GM19455 (cell line): Measurements from ENCODE around the gene PRKCE.

Source experiments
- ATAC-seq: cut with Tn5 transposase; IDR thresholded peaks from one replicate; pipeline ENCODE4 v1.9.1; 2021; ENCODE audit not compliant: unreplicated experiment

The PRKCE gene

DNA sequence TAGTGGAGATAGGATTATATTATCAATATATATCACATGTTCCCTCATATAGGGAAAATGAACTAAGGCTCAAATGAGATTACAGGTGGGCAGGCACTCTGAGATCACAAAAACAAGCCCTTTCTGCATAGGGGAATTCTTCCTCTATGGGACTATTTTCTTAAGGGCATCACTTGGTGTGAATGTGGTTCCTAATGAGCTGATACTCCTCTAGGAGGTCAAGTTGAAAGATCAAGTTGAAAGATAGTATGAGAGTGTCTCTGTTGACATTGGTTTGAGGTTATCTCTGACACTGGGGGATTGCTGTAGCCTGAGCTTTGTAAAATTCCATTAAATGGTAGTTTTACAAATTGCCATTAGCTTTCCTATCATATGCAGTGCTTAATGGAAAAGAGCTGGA is 270.4 kb downstream of the PRKCE start:
- ATAC-seq: no peak

DNA sequence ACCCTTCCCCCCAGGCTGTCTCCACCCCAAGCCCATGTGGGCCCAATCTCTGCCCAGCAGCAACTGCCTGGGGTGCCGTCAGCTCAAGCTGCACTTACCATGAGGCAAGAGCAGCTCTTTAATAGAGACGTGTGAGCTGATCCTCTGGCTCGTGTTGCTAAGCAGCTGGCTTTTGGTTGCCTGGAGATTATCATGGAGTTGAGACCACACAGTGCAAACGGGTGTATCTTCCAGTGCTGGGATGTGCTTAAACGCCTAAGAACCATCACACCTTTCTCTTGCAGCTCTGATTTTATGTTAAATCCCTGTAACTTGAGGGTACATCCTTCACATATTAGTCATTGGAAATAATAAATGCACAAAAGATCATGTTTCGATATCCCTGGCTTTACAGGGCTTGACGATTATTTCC is 271.1 kb downstream of the PRKCE start:
- no peak for ATAC-seq

DNA sequence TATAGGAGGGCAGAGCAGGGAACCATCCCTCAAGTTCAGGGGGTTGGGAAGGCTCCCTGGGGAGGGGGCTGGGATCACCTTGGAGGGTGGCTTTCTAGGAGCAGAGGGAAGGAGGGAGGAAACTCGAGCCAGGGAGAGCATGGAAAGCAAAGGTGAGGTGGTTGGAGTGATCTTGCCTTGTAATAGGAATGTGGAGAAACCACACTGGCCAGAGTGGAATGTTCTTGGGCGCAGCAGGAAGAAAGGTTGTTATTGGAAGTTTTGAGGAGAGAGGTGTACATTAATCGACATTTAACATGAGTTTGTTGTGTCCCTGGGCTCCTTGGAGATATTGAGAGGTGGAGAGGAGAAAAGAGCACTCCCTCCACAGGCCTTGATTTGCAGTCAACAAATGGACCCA is 272.2 kb downstream of the PRKCE start:
- ATAC-seq: no peak

- ATAC-seq: no peak
Measured at GRCh38 chr2:45925026-45925425, 273.6 kb downstream of the PRKCE start.

GRCh38 chr2:45925636-45926366 is 274.3 kb downstream of the PRKCE start:
- ATAC-seq: no peak

GRCh38 chr2:45928946-45929345 is 277.5 kb downstream of the PRKCE start:
- ATAC-seq: no peak

DNA sequence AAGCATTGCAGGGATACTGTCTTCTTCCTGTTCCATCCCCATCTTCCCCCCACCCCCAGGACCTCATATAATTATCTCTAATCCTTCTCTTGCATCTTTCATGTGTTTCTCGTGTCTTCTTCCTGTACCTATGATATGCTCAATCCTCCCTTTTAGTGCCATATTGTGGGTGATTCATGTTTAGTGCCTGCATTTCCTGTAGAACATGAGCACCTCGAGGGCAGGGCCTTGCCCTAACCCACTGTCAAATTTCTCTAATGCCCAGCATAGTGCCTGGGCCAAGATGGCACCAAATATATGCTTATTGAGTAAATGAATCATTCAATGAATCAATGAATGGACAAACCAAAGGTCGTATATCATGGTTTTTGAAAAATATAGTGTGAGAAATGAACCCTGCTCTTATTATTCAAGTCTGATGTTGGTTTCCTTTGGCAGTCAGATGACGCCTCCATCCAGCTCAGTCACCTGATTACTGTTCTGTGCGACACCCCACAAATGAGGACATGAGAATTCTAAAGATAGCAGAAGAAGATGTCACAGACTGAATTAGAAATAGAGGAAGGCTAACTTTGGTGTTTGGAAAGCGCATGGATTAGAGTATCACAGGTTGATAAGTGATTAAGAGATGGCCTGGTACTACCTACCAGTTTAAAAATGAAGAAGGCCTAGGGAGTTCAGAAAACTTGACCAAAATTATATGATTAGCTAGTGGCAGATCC is 278.4 kb downstream of the PRKCE start:
- no peak for ATAC-seq

DNA sequence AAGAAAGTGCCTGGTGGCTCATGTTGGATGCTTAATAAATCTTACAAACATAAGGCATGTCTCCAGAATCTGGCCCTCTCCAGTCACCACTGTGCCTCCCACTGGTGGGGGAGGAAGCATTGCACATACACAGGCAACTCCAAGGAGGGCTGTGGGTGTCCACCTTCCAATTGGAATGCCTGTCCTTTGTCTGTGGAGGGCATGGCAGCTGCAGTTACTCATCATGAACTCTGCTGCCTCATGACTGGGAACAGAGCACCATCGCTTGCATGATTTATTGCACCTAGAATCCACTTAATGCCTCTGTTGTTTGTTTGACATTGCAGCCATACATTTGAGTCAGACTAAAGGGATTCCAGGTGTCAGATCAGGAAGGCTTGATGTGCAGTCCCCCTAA is 278.9 kb downstream of the PRKCE start:
- ATAC-seq: no peak

- no peak for ATAC-seq
Measured at GRCh38 chr2:45932278-45932975, 281.0 kb downstream of the PRKCE start.

GRCh38 chr2:45935791-45936622 is 284.5 kb downstream of the PRKCE start:
- ATAC-seq: no peak

GRCh38 chr2:45936623-45936979 is 285.1 kb downstream of the PRKCE start:
- no peak for ATAC-seq

DNA sequence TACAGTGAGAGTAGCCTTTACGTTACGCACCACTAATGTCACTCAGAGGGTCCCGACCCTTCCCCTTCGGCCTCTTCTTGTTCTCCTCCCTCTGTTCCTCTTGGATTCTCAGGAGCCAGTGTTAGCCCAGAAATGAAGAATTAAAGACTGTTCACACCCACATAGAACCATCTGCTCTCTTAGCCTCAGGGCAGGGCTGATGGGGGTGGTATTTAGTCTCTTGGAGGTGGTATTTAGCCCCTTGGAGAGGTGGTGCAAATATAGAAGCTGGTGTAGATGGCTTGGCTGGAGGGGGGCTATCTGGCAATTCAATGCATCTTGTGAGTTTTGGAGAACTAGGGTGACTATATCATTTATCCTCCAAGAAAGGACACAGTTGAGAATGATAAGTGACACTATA is 286.5 kb downstream of the PRKCE start:
- no peak for ATAC-seq

DNA sequence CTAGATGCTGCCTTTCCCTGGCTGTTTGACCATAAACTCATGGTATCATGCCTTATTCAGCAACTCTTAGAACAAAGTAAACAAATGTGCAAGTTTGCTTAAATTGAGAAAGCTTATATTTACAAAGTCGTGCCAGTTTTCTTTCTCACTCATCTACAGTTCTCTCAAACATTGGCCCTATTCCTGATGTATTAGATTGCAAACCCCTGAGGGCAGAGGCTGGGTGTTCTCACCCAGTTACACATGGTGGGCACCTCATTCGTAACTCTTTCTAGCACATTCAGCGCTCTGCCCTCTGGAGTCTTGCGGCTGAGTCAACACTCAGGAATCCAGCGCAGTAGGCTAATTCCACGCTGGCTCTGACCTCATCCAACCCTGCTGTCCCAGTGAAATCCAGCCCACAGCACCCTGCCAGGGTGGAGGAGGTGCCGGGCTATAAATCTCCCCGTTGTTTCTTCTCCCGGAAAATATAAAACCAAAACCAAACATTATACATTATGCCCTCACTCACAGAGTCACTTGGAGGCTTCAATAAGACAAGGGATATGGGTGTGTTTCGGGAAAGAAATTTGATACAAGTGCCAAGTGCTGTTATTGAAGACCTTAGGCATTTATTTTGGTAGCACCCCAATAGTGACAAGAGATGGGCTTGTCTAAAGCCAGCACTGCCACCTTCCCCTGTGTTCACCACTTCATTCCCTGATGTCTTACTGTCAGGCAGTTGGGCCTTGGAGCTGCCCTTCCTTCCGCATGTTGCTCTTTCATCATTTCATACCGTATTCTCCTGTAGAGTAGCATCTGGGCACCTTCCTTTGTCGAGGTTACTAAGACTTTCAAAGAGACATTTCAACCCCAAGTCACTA is 287.4 kb downstream of the PRKCE start:
- no peak for ATAC-seq

GRCh38 chr2:45941531-45942236 is 290.2 kb downstream of the PRKCE start:
- no peak for ATAC-seq

DNA sequence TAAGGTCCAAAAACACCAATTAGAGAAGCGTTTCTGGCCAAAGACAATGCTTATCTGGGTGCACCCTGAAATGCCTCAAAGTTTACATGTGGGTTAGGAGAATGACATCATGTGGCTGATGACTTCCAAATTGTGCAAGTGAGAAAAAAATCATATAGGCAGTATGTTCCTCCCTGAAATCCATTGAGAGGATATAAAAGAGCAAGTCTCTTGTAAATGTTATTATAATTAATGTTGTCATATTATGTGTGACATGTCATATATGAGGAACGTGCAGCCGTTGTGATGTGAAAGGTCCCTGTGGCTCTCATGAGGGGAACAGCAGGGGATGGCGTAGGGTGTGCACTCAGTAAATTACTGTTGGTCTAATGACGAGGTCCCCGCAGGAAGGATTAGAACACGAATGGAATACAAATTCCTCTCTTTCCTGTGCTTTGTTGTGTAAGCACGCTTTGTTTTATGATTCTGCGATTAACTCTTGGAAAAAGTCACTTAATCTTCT is 290.8 kb downstream of the PRKCE start:
- no peak for ATAC-seq

- ATAC-seq: no peak
Measured at GRCh38 chr2:45943219-45944044, 292.0 kb downstream of the PRKCE start.

- ATAC-seq: no peak
Measured at GRCh38 chr2:45944074-45944473, 292.6 kb downstream of the PRKCE start.

GRCh38 chr2:45945302-45945717 is 293.8 kb downstream of the PRKCE start:
- no peak for ATAC-seq

- ATAC-seq: no peak
Measured at GRCh38 chr2:45946023-45946422, 294.5 kb downstream of the PRKCE start.
